GM19468 (cell line): ENCODE data around the gene POU6F1.
A peak's percentile ranks its signal among the peaks of the same experiment; 100 is the strongest.
"Not testable (repeated sequence)": the region's sequence is repeated elsewhere in the genome, so short reads cannot be mapped to it uniquely, and the experiment has no call there.

Experiments used
- ATAC-seq: cut with Tn5 transposase; IDR thresholded peaks from one replicate; pipeline ENCODE4 v1.9.1; 2021; ENCODE audit warnings: mild to moderate bottlenecking, moderate library complexity, moderate number of reproducible peaks; ENCODE audit not compliant: unreplicated experiment; ENCODE audit errors: extremely low read depth

POU6F1 gene

GRCh38 chr12:51229116-51229809 is 11.4 kb upstream of the POU6F1 start:
- ATAC-seq: no peak

GRCh38 chr12:51227962-51228361 is 10.1 kb upstream of the POU6F1 start:
- ATAC-seq: no peak

GRCh38 chr12:51227112-51227511 is 9.2 kb upstream of the POU6F1 start:
- ATAC-seq: not testable (repeated sequence)

GRCh38 chr12:51225771-51226170 is 7.9 kb upstream of the POU6F1 start:
- ATAC-seq: no peak

- ATAC-seq: no peak
Measured at GRCh38 chr12:51225234-51225633, 7.4 kb upstream of the POU6F1 start.

GRCh38 chr12:51224625-51225024 is 6.8 kb upstream of the POU6F1 start:
- no peak for ATAC-seq

- ATAC-seq: no peak
Measured at GRCh38 chr12:51222461-51222860, 4.6 kb upstream of the POU6F1 start.

GRCh38 chr12:51219857-51220256 is 2.0 kb upstream of the POU6F1 start:
- ATAC-seq: not testable (repeated sequence)

GRCh38 chr12:51219322-51219721 is 1.5 kb upstream of the POU6F1 start:
- ATAC-seq: no peak

- ATAC-seq: no peak
Measured at GRCh38 chr12:51218607-51219161, 822 bp upstream of the POU6F1 start.

- ATAC-seq: peak; percentile 9
Measured at GRCh38 chr12:51217133-51217967, 512 bp downstream of the POU6F1 start.

GRCh38 chr12:51216642-51217041 is 1.2 kb downstream of the POU6F1 start:
- no peak for ATAC-seq

GRCh38 chr12:51214895-51215294 is 3.0 kb downstream of the POU6F1 start:
- ATAC-seq: no peak

- ATAC-seq: no peak
Measured at GRCh38 chr12:51210690-51211395, 7.0 kb downstream of the POU6F1 start.

- ATAC-seq: no peak
Measured at GRCh38 chr12:51209259-51209658, 8.6 kb downstream of the POU6F1 start.

GRCh38 chr12:51208016-51208660 is 9.7 kb downstream of the POU6F1 start:
- ATAC-seq: no peak

- no peak for ATAC-seq
Measured at GRCh38 chr12:51205350-51205749, 12.5 kb downstream of the POU6F1 start.

GRCh38 chr12:51202718-51203117 is 15.1 kb downstream of the POU6F1 start:
- ATAC-seq: no peak

- ATAC-seq: no peak
Measured at GRCh38 chr12:51200806-51201205, 17.1 kb downstream of the POU6F1 start.

GRCh38 chr12:51200156-51200555 is 17.7 kb downstream of the POU6F1 start:
- no peak for ATAC-seq
